Choroid plexus epithelial cell (primary cell): ENCODE data around the gene PKLR.
"Not testable (repeated sequence)": the region's sequence is repeated elsewhere in the genome, so short reads cannot be mapped to it uniquely, and the experiment has no call there.

ENCODE experiments used
- DNase-seq: peaks from one replicate; pipeline ENCODE4 v3.0.0-alpha.2; 2010; ENCODE audit warnings: low read depth
- H3K4me3 ChIP-seq: 2 replicates; pipeline ENCODE4 v1.5.1; 2011; ENCODE audit warnings: low read depth, mild to moderate bottlenecking, control low read depth, low read length, moderate library complexity
- TF ChIP-seq, protein P1 (sequence below): conservative IDR thresholded peaks from 2 replicates; pipeline ENCODE4 v1.5.1; 2011; ENCODE audit warnings: low read depth, mild to moderate bottlenecking, control low read depth, inconsistent platforms, low read length, moderate library complexity

Gene PKLR

DNA sequence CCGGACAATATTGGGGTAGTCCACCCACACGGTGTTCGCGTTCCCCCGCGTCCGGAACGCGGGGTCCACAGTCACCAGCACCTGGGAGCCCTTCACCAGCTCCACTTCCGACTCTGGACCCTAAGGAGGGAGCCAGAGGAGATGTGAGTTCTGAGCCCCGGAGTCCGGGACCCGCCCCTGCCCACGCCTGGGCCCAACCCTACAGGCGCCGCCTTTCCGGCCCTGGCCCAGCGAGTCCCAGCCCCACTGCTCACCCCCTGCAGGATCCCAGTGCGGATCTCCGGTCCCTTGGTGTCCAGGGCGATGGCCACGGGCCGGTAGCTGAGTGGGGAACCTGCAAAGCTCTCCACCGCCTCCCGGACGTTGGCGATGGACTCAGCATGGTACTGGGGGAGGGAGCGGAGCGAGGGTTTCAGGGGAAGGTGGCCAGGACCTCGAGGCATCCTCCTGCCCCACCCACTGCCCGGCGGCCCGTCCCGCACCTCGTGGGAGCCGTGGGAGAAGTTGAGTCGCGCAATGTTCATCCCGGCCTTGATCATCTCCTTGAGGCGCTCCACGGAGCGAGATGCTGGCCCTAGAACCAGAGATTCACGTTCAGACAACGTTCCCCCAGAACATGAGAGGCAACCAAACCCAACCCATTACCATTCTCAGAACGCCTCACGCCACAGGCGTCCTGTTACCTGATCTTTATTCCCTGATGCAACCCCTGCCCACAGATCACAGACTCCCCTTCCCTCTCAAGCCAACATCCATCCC lies 5.9 kb downstream of the PKLR start:
- TF ChIP-seq, protein P1, sequence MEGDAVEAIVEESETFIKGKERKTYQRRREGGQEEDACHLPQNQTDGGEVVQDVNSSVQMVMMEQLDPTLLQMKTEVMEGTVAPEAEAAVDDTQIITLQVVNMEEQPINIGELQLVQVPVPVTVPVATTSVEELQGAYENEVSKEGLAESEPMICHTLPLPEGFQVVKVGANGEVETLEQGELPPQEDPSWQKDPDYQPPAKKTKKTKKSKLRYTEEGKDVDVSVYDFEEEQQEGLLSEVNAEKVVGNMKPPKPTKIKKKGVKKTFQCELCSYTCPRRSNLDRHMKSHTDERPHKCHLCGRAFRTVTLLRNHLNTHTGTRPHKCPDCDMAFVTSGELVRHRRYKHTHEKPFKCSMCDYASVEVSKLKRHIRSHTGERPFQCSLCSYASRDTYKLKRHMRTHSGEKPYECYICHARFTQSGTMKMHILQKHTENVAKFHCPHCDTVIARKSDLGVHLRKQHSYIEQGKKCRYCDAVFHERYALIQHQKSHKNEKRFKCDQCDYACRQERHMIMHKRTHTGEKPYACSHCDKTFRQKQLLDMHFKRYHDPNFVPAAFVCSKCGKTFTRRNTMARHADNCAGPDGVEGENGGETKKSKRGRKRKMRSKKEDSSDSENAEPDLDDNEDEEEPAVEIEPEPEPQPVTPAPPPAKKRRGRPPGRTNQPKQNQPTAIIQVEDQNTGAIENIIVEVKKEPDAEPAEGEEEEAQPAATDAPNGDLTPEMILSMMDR: no peak
- peak overlapping the region; percentile 11 for H3K4me3 ChIP-seq
- no peak for DNase-seq

DNA sequence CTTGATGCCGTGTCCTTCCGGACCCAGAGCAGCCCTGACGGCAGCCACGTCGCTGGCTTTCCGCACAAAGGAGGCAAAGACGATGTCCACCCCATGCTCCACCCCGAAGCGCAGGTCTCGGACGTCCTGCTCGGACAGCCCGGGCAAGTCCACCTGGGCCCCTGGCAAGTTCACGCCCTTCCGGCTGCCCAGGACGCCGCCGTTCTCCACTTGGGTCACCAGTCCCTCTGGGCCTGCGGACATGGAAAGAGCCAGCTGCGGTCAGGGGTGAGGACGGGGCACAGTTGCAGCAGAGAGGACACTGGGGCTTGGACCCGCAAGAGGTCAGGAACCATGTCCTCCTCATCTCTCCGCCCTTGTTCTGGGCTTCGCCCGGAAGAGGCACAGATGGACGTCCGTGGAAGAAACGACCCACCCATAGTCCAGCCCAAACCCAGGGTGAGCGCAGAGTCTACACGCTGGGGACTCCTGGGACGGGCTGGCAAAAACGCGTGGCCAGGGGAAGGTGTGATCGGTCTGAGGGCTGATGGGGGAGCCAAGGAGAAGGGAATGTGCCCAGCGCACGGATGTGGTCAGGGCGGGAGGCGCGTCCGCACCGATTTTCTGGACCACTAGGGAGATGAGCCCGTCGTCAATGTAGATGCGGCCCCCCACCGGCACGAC lies 6.6 kb downstream of the PKLR start:
- TF ChIP-seq, protein P1: no peak
- DNase-seq: no peak
- peak overlapping the region; percentile 8 for H3K4me3 ChIP-seq

DNA sequence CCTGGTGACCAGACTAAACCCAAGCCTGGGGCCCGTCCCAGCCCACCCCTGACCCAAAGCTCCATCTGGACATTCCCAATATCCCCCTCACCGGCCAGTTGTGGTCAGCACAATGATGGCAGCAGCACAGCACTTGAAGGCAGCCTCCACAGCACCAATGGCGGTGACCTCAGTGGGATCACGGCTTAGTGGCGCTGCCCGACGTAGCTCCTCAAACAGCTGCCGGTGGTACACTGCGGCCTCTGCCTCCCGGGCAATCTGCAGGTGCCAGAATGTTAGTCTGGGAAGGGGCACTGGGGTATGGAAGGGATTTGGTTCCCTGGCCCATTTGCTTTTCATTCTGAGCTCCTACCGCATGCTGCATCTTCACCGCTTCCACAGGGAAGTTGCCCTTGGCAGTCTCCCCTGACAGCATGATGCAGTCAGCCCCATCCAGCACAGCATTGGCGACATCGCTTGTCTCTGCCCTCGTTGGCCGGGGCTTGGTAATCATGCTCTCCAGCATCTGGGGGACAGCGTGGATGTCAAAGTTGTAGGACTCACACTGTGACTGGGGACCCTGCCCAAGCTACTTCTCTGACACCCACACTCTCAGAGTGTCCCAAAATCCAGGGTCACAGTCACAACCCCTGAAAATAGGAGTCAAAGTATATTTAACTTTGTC lies 8.0 kb downstream of the PKLR start:
- TF ChIP-seq, protein P1: no peak
- DNase-seq: no peak
- no peak overlapping the region for H3K4me3 ChIP-seq

DNA sequence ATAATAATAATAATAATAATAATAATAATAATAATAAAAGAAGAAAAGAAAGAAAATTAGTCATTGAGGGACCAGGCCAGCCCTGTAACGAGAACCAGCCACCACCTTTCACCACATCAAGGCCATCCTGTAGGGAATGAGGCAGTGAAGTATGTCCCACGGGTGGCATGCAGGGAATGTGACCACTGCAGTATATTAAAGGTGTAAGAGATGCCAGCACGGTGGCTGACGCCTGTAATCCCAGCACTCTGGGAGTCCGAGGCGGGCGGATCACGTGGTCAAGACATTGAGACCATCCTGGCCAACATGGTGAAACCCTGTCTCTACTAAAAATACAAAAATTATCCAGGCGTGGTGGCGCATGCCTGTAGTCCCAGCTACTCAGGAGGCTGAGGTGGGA lies 10.2 kb downstream of the PKLR start:
- DNase-seq, H3K4me3 ChIP-seq: not testable (repeated sequence)

DNA sequence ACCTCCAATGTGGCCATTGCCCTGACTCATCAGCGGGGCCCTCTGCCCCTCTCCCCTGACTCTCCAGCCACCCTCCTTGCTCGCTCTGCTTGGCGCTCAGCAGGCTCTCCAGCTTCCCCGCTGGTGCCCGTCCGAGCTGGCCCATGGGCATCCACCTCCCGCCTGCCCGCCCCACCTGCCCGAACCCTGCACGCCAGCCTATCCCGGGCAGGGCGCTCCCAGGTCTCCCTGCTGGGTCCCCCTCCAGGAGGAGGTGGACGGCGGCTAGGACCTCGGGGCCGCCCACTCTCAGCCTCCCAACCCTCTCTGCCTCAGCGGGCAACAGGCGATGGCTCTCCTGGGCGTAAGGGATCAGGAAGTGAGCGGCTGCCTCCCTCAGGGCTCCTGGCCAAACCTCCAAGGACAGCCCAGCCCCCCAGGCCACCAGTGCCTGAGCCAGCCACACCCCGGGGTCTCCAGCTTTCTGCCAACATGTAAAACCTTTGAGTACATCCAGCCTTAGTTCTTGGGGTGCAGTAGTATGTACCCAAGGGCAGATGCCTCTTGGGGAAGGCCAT lies 13.2 kb downstream of the PKLR start:
- no peak overlapping the region for H3K4me3 ChIP-seq
- TF ChIP-seq, protein P1: no peak
- DNase-seq: no peak

DNA sequence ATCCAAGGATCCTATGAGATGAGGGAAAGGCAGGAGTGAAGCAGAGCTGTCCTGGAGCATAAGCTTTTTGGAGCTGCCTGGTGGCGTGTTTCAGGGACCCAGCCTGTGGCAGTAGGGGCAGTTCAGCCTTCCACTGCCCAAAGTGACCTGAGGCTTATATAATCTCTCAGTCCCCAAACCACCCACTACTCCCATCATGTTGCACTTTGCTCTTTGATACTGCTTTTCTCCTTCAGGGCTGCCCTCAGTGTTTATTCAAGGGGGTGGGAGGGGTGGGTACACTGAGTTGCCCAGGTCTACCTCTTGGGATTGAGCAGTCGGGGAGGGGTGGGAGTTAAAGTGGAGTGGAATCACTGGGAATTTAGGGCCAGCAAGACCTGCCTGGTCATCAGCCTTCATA lies 14.7 kb downstream of the PKLR start:
- TF ChIP-seq, protein P1: no peak
- DNase-seq: no peak
- no peak overlapping the region for H3K4me3 ChIP-seq

DNA sequence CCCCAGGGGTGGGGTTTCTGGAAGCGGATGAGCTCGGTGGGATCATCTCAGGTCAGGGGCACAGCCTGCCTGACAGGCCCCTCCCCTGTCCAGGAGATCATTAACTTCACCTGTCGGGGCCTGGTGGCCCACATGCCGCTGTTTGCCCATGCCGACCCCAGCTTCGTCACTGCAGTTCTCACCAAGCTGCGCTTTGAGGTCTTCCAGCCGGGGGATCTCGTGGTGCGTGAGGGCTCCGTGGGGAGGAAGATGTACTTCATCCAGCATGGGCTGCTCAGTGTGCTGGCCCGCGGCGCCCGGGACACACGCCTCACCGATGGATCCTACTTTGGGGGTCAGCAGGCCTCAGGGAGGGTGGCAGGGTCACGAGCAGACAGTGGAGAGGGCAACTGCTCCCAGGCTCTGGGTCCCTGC lies 15.6 kb downstream of the PKLR start:
- DNase-seq: no peak
- no peak overlapping the region for H3K4me3 ChIP-seq
- TF ChIP-seq, protein P1: no peak
